ENCODE measurements around the gene DRC1. TPM values are rescaled to one million over a fixed set of nuclear protein-coding genes. Genes with fewer than 3 reads are reported as not detected.

The DRC1 gene
- total and polyA plus RNA-seq, 2 donors, result 1.0 TPM; not detected in 1

DNA sequence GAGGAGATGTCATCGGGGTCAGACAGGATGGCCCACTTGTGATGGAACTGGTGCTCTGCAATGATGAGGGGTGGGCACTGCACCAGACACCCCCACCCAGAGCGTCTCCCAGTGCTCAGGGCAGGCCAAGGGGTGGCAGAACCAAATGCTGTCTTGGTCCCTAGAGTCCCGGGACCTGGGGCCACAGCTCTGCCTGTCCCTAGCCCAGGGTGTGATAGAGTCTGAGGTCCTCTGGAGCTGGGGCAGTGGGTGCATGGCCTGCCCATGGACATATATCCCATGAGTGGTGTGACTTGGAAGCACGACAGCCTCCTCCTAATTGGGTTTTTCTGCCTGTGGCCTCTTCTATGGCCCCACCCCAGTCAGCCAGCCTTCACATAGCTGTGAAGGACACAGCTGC is 82.9 kb downstream of the DRC1 start:
- no peaks in the 10 kb centered on the region for H3K36me3 ChIP-seq (ENCODE audit: insufficient read depth)
- H3K4me3 ChIP-seq (ENCODE audit: low read depth, low read length), result no peak overlapping the region
- WGBS, result 92% methylated on average over 4 of the region's 4 CpGs
- no peaks in the 10 kb centered on the region for H3K4me1 ChIP-seq (ENCODE audit: insufficient read depth)
- no peak overlapping the region for H3K27ac ChIP-seq (ENCODE audit: low read depth)
- no peak for DNase-seq (ENCODE audit: extremely low spot score)

DNA sequence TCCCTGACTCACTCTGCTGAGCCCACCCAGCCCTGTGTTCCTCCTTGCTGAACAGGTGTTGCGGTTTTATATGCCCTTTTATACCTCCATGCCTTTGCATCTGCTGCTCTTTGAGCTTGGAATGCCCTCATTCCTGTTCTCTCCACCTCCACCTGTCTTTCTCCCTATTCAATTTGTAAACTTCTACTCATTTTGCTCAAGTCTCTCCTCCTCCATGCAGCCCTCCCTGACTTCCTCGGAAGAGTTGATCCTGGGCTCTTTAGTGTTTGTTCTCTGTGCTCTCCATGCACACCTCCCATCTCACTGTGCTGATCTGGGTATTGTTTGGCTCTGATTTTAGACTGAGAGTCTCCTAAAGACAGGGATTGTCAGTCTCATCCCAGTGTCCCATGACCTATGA is 83.4 kb downstream of the DRC1 start:
- H3K36me3 ChIP-seq (ENCODE audit: insufficient read depth), result no peaks in the 10 kb centered on the region
- DNase-seq (ENCODE audit: extremely low spot score), result no peak
- no peak overlapping the region for H3K4me3 ChIP-seq (ENCODE audit: low read depth, low read length)
- H3K4me1 ChIP-seq (ENCODE audit: insufficient read depth), result no peaks in the 10 kb centered on the region
- WGBS, result 94% methylated on average over 2 of the region's 2 CpGs
- H3K27ac ChIP-seq (ENCODE audit: low read depth), result no peak overlapping the region

DNA sequence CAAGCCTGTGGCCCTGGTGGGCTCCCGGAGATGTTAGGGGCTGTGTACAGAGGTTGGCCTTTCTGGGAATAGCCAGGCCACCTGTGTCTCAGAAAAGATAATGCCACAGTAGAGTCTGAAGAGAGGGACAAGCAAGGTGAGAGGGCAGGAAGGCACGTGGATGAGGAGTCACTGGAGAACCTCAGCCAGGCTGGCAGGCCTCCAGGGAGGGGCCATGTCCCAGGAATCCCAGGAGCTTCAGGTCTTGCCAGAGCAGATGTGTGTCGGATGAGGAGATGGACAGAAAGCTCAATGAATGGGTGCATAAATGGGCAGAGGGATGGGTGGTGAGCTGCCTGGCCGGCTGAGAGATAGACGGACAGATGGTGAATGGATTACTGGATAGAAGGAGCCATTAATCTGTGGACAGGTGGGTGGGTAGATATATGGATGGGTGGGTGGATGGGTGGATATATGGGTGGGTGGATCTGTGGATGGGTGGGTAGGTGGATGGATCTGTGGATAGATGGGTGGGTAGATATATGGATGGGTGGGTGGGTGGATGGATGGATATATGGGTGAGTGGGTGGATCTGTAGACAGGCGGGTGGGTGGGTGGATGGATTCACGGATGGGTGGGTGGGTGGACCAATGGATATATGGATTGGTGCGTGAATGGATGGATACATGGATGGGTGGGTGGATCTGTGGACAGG is 84.2 kb downstream of the DRC1 start:
- no peak overlapping the region for H3K27ac ChIP-seq (ENCODE audit: low read depth)
- no peaks in the 10 kb centered on the region for H3K36me3 ChIP-seq (ENCODE audit: insufficient read depth)
- no peak overlapping the region for H3K4me3 ChIP-seq (ENCODE audit: low read depth, low read length)
- DNase-seq (ENCODE audit: extremely low spot score), result no peak
- no peaks in the 10 kb centered on the region for H3K4me1 ChIP-seq (ENCODE audit: insufficient read depth)
- 88% methylated on average over 8 of the region's 8 CpGs for WGBS

DNA sequence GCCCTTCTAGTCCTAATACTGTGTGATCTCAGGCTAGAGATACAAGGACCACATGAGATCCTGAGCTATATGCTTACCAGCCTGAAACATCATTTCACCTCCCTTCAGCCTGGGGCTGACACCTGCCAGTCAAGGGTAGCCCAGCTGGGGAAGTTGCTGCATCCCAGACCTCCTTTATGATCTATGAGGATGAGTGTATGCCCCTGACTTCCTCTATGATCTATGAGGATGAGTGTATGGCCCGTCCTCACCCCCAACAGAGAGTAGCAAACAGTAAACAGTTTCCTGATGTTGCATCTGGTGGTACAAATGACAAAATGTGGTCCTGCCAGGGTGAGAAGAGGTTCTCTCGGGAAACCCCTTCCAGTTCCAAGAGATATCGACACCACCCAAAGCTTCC is 85.1 kb downstream of the DRC1 start:
- no peaks in the 10 kb centered on the region for H3K4me1 ChIP-seq (ENCODE audit: insufficient read depth)
- WGBS, result 95% methylated on average over 3 of the region's 3 CpGs
- no peaks in the 10 kb centered on the region for H3K36me3 ChIP-seq (ENCODE audit: insufficient read depth)

DNA sequence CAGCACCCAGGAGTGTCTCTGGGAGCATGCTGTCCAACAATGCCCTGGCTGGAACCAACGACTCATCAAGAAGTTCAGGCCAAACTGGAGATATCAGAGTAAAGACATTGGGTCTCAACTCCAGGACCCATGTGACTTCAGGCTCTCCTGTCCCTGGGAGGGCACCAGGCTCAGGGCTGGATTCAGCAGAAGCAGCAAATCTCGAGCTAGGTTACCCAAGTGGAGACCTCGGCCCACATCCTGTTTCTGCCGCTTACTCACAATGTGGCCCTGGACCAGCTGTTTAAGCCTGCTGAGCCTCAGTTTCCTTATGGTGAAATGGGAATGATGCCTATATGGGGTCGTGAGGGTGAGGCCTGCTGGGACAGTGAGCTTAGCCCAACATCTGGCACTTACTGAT is 85.5 kb downstream of the DRC1 start:
- 80% methylated on average over 5 of the region's 5 CpGs for WGBS
- no peak for DNase-seq (ENCODE audit: extremely low spot score)
- Histone ChIP-seq H3K27ac (ENCODE audit: low read depth) (no peak overlapping the region), H3K36me3 (ENCODE audit: insufficient read depth) (no peaks in the 10 kb centered on the region), H3K4me1 (ENCODE audit: insufficient read depth) (no peaks in the 10 kb centered on the region), H3K4me3 (ENCODE audit: low read depth, low read length) (no peak overlapping the region)

More for the DNA sequence above, 85.1 kb downstream of the DRC1 start:
- DNase-seq (ENCODE audit: extremely low spot score), result no peak
- Histone ChIP-seq H3K27ac (ENCODE audit: low read depth) (no peak overlapping the region), H3K4me3 (ENCODE audit: low read depth, low read length) (no peak overlapping the region)

DNA sequence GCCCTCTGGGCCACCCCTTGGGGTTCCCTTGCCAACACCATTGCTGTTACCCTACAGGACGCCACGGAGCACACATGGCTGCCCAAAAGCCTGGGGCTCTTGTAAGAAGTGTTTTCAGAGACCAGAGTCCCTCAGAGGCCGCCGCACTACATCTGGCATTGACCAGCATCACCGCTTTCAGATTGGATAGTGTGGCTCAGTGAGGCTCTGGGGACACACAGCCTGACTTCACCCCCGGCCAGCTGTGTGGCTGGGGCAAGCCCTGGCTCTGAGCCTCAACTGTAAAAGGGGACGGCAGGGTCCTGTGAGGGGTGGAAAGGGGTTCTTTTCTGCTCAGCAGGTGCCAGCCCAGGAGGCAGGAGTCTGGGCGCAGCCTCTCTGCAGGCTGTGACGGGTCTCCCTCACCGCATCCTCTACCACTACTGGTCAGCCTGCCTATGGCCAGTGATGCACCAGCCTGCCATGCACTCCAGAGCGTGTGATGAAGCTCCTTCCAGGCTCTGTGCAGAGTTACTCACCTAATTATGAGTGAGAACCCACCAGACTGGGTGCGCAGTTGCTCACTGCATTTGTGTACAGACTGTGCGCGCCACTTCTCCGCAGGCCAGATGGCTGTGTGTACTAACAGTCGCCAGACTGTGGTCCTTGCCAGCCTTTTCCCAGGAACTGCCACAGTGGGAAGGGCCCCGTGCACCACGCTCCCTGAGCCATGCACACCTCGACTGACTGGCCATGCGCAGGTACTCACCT is 86.9 kb downstream of the DRC1 start:
- no peak overlapping the region for H3K4me3 ChIP-seq (ENCODE audit: low read depth, low read length)
- DNase-seq (ENCODE audit: extremely low spot score), result no peak

DNA sequence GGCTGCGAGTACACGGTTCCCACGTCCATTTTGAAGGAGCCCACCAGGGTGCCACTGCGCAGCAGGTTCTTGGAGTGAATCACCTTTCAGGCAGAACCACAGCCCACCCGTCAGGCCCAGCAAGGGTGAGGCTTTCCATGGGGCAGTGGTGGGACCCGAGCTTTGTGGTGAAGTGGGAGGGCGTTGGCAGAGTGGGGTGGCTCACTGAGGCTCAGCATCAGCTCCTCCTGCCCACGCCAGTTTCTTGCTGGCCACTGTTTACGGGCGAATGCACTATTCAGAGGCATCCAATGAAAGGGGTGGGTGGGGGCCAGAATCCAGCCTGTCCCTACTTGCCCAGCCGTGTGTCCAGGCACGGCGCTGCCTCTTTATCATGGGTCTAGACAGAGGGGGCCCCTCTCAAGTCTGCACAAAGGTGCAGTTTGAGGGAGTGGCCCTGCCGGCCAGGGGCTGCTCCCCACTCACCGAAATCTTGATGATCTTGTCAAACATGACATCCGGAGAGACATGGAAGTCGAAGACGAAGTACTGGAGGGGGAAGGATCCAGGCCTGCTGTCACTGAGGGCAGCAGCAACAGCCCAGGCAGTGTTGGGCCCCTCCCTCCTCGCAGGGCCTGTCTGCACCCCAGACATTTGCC is 87.6 kb downstream of the DRC1 start:
- no peaks in the 10 kb centered on the region for H3K4me1 ChIP-seq (ENCODE audit: insufficient read depth)
- no peak overlapping the region for H3K4me3 ChIP-seq (ENCODE audit: low read depth, low read length)
- no peaks in the 10 kb centered on the region for H3K36me3 ChIP-seq (ENCODE audit: insufficient read depth)
- no peak overlapping the region for H3K27ac ChIP-seq (ENCODE audit: low read depth)
- 82% methylated on average over 19 of the region's 19 CpGs for WGBS
- DNase-seq (ENCODE audit: extremely low spot score), result no peak

More for the DNA sequence above, 86.9 kb downstream of the DRC1 start:
- no peak overlapping the region for H3K27ac ChIP-seq (ENCODE audit: low read depth)
- WGBS, result 90% methylated on average over 20 of the region's 20 CpGs
- H3K36me3 ChIP-seq (ENCODE audit: insufficient read depth), result no peaks in the 10 kb centered on the region
- H3K4me1 ChIP-seq (ENCODE audit: insufficient read depth), result no peaks in the 10 kb centered on the region

DNA sequence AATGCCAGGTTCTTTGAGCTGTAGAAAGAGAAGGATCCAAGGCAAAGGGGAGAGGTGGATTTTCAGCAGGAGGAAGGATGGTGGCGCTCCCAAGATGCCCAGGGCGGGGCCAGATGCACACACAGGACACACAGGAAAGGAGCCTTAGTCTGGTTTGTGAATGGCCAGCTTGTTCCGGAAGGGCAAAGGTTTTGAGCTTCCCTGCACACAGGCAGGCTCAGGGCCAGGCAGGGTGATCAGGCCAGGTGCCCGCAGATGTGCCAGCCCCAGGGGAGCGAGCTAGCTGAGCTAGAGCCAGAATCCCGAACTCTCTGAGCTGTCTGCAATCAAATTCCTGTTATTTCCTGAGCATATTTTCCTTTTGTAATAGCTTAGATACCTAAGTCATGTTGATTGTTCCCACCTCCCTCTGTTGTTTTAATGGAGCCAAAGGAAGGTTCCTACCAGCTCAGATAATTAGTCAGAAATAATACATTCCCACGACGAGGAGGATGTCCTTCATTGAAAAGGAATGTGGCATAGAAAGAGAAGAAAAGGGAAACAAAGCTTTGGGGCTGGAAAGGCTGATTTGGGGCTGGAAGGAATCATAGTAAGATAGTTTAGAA is 89.9 kb downstream of the DRC1 start:
- no peak overlapping the region for H3K4me3 ChIP-seq (ENCODE audit: low read depth, low read length)
- DNase-seq (ENCODE audit: extremely low spot score), result no peak
- H3K36me3 ChIP-seq (ENCODE audit: insufficient read depth), result no peaks in the 10 kb centered on the region
- no peak overlapping the region for H3K27ac ChIP-seq (ENCODE audit: low read depth)
- WGBS, result 75% methylated on average over 8 of the region's 8 CpGs
- H3K4me1 ChIP-seq (ENCODE audit: insufficient read depth), result no peaks in the 10 kb centered on the region

DNA sequence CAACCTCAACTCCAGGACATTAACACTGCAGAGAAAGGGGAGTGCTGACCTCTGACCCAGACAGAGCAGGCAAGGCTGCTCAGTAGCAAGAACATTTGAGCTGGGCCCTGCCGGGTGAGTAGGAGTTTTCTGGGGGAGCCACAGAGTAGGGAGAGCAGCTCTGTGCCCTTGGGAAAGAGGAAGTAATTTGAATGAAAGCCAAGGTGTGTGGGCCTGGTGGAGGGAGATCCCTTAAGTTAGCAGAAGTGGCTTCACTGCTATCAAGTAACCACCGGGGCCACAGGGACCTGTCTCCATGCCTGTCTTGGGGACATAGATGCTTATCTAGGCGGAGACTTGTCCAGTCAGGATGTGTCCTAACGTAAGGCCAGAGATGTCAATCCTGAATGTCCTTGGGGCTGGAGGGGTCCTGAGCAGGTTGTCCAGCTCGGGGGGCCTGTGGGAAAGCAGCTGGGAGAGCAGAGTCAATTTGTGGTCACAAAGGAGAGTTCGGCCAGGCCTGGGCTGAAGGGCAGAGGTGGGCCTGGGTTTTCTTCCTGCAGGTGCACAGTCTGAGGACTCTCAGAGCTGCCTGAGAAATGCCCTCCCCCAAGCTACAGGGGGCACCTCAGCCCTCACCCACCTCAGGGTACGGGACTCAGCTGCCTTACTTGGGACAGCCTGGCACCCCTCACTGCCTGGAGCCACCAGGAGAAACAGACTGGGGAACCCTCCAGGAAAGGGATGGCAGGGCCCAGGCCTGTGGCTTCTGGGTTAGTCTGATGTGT is 91.2 kb downstream of the DRC1 start:
- H3K4me3 ChIP-seq (ENCODE audit: low read depth, low read length), result no peak overlapping the region
- WGBS, result 80% methylated on average over 7 of the region's 7 CpGs

DNA sequence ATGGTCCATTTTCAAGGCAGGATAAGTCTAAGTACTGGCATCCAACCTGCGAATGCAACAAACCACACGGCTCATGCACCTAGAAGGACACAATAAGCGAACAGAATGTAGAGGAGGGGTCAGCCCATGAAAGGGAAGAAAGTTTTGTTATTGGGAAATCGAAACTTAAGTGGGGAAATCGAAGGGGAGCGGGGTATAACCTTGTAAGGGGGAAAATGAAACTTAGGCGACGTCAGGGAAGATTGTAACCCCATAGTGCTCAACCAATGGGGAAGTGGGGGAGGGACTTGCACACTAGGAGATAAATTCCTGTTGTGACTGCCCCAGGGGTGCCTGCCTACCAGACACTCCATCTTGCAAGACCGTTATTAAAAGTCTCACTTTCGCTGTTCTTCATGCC is 91.8 kb downstream of the DRC1 start:
- no peak for DNase-seq (ENCODE audit: extremely low spot score)
- Histone ChIP-seq H3K4me3 (ENCODE audit: low read depth, low read length) (no peak overlapping the region), H3K36me3 (ENCODE audit: insufficient read depth) (no peaks in the 10 kb centered on the region), H3K4me1 (ENCODE audit: insufficient read depth) (no peaks in the 10 kb centered on the region), H3K27ac (ENCODE audit: low read depth) (no peak overlapping the region)
- 91% methylated on average over 10 of the region's 10 CpGs for WGBS

More for the DNA sequence above, 91.2 kb downstream of the DRC1 start:
- Histone ChIP-seq H3K27ac (ENCODE audit: low read depth) (no peak overlapping the region), H3K36me3 (ENCODE audit: insufficient read depth) (no peaks in the 10 kb centered on the region), H3K4me1 (ENCODE audit: insufficient read depth) (no peaks in the 10 kb centered on the region)
- no peak for DNase-seq (ENCODE audit: extremely low spot score)

DNA sequence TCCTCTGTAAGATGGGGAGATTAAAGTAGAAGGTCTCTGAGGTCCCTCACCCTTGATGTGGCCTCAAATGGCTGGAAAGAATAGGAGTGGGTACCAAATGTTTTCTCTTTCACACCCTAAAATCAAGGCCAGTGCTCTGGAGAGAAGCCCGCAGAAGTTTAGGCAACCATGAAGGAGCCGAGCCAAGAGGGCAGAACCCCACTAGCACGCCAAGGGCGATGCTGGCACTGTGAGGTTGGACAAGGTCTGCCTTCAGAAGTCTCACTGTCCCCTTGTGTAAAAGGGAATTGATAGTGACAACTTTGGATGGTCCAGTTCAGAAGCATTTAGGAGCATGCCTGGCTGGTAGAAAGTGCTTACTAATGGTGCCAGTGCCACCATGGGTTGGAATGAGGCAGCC is 92.5 kb downstream of the DRC1 start:
- Histone ChIP-seq H3K4me1 (ENCODE audit: insufficient read depth) (no peaks in the 10 kb centered on the region), H3K4me3 (ENCODE audit: low read depth, low read length) (no peak overlapping the region), H3K27ac (ENCODE audit: low read depth) (no peak overlapping the region), H3K36me3 (ENCODE audit: insufficient read depth) (no peaks in the 10 kb centered on the region)
- no peak for DNase-seq (ENCODE audit: extremely low spot score)
- WGBS, result 98% methylated on average over 4 of the region's 4 CpGs

DNA sequence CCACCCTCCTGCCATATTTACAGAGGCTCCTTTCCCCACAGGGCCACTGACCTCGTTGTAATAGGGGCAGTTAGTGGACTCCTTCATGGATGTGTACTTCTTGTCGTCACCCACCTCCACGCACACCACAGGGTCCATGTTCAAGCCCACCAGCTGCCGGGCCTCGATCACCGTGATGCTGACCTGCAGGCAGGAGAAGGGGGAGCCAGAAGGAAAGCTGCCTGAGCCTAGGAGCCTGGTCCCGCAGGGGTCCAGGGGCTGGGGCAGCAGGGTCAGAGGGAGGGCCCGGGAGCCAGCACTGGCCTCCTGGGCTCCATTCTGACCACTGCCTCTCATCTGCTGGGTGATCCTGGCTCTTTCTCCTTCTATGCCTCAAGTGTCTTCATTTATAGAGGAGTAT is 93.2 kb downstream of the DRC1 start:
- H3K4me1 ChIP-seq (ENCODE audit: insufficient read depth), result no peaks in the 10 kb centered on the region
- no peaks in the 10 kb centered on the region for H3K36me3 ChIP-seq (ENCODE audit: insufficient read depth)
- H3K27ac ChIP-seq (ENCODE audit: low read depth), result no peak overlapping the region
- H3K4me3 ChIP-seq (ENCODE audit: low read depth, low read length), result no peak overlapping the region
- DNase-seq (ENCODE audit: extremely low spot score), result no peak
- WGBS, result 91% methylated on average over 8 of the region's 8 CpGs

DNA sequence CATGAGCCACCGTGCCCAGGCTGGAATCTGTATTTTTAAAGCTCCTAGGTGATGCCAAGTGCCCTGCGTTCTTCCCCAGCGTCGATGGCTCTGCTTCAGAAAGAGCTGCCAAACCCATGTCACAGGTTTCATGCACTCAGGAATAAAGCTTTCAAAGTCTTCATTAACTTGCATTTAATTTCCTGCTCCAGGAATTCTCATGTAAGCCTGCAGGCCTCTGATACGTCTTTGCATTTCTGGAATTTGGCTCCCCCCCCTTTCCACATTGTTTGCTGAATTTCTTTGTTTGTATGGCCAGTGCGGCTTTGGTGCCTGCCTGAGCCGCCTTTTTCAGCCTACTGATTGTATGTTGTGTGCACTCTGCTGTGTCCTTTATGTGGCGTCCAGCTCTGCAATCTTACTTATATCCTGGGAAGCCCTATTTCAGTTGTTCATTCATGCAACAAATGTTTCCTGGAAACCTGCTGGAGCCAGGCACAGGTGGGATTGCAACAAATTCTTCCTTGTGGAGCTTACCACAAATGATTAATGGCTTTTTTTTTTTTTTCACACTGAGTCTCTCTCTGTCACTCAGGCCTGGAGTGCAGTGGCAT is 94.1 kb downstream of the DRC1 start:
- WGBS, result 84% methylated on average over 8 of the region's 8 CpGs
- no peak overlapping the region for H3K27ac ChIP-seq (ENCODE audit: low read depth)
- no peak for DNase-seq (ENCODE audit: extremely low spot score)
- H3K4me3 ChIP-seq (ENCODE audit: low read depth, low read length), result no peak overlapping the region
- H3K36me3 ChIP-seq (ENCODE audit: insufficient read depth), result no peaks in the 10 kb centered on the region
- H3K4me1 ChIP-seq (ENCODE audit: insufficient read depth), result no peaks in the 10 kb centered on the region

Measured in urinary bladder (tissue), 4 donors.